Left kidney (tissue), 2 donors: Measurements from ENCODE around the gene WLS. TPM values are rescaled to one million over a fixed set of nuclear protein-coding genes. Genes with fewer than 3 reads are reported as not detected.
"Not testable (repeated sequence)": the region's sequence is repeated elsewhere in the genome, so short reads cannot be mapped to it uniquely, and the experiment has no call there.

Experiments used
- DNase-seq: peaks from one replicate; pipeline ENCODE4 v3.0.0-alpha.2; 2013
- polyA plus RNA-seq: library from polyadenylated mRNA; unstranded; fragments of 120-200 nt; gene quantifications from one replicate; pipeline ENCODE4 v1.2.1, GENCODE V29; 2013; ENCODE audit not compliant: insufficient read length

Gene WLS
- polyA plus RNA-seq, 1 donor, result 153 TPM

GRCh38 chr1:68201546-68202238, 30.6 kb downstream of the WLS start:
- DNase-seq, result no peak

- no peak for DNase-seq
Observed at GRCh38 chr1:68199603-68200002, 32.7 kb downstream of the WLS start.

- DNase-seq, result no peak
Observed at GRCh38 chr1:68198752-68199151, 33.6 kb downstream of the WLS start.

- DNase-seq, result no peak
Observed at GRCh38 chr1:68197891-68198290, 34.4 kb downstream of the WLS start.

- no peak for DNase-seq
Observed at GRCh38 chr1:68197461-68197860, 34.9 kb downstream of the WLS start.

- DNase-seq, result no peak
Observed at GRCh38 chr1:68196676-68197075, 35.6 kb downstream of the WLS start.

GRCh38 chr1:68191717-68192116, 40.6 kb downstream of the WLS start:
- DNase-seq, result no peak

GRCh38 chr1:68188644-68189340, 43.5 kb downstream of the WLS start:
- no peak for DNase-seq

GRCh38 chr1:68188060-68188538, 44.2 kb downstream of the WLS start:
- DNase-seq, result no peak

GRCh38 chr1:68185743-68186142, 46.6 kb downstream of the WLS start:
- no peak for DNase-seq

GRCh38 chr1:68183895-68184294, 48.4 kb downstream of the WLS start:
- no peak for DNase-seq

- DNase-seq, result no peak
Observed at GRCh38 chr1:68181165-68181556, 51.2 kb downstream of the WLS start.

- no peak for DNase-seq
Observed at GRCh38 chr1:68180441-68181164, 51.7 kb downstream of the WLS start.

GRCh38 chr1:68178821-68179490, 53.4 kb downstream of the WLS start:
- no peak for DNase-seq

GRCh38 chr1:68175621-68176398, 56.5 kb downstream of the WLS start:
- DNase-seq, result no peak

- DNase-seq, result no peak
Observed at GRCh38 chr1:68174738-68175113, 57.6 kb downstream of the WLS start.

- peak; percentile 66 for DNase-seq
Observed at GRCh38 chr1:68173936-68174737, 58.2 kb downstream of the WLS start.

- peak; percentile 59 for DNase-seq
Observed at GRCh38 chr1:68173283-68173935, 58.9 kb downstream of the WLS start.

- not testable (repeated sequence) for DNase-seq
Observed at GRCh38 chr1:68171795-68172194, 60.5 kb downstream of the WLS start.

- no peak for DNase-seq
Observed at GRCh38 chr1:68168545-68169171, 63.7 kb downstream of the WLS start.
